Right hindlimb (tissue), 1 donor: Measurements from ENCODE around the gene BACE1-AS.
"Not testable (repeated sequence)": the region's sequence is repeated elsewhere in the genome, so short reads cannot be mapped to it uniquely, and the experiment has no call there.

Experiments
- DNase-seq: peaks from one replicate; pipeline ENCODE4 v3.0.0-alpha.2; 2018

The BACE1-AS gene

GRCh38 chr11:117290809-117291396, at the start of gene BACE1-AS:
BACE1-AS (plus strand) TSS chr11:117291346.
- no peak for DNase-seq

GRCh38 chr11:117248341-117248740, 42.8 kb upstream of the BACE1-AS start:
- no peak for DNase-seq

DNA sequence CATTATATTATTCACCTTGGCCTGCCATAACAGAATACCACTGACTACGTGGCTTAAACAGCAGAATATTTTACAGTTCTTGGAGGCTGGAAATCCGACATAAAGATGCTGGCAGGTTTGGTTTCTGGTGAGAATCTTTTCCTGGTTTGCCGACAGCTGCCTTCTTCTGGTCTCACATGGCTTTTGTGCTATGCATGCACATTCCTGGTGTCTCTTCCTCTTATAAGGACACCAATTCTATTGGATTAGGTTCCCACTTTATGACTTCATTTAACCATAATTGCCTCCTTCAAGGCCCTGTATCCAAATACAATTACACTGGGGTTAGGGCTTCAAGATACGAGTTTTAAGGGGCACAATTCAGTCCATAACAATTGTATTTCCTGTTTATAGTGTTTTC, 41.6 kb upstream of the BACE1-AS start:
- no peak for DNase-seq

GRCh38 chr11:117251506-117251905, 39.6 kb upstream of the BACE1-AS start:
- no peak for DNase-seq

- no peak for DNase-seq
Observed at GRCh38 chr11:117255966-117256365, 35.2 kb upstream of the BACE1-AS start.

DNA sequence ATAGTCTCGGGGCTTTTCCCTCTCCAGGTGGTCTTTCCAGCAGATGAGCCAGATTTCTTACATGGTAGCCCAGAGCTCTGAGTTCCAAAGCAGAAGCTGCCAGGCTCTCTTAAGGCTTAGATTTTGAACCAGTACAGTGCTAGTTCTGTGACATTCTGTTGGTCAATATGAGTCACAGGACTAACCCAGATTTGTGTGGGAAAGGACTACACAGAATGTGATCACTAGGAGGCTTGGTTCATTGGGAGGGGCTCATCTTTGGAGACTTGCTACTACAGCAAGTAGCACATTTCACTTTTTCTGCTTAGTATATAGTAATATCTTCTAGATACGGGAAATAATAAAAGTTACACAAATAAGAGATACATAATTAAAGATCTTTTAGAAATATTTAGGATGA, 34.6 kb upstream of the BACE1-AS start:
- DNase-seq = no peak

GRCh38 chr11:117258576-117258975, 32.6 kb upstream of the BACE1-AS start:
- no peak for DNase-seq

DNA sequence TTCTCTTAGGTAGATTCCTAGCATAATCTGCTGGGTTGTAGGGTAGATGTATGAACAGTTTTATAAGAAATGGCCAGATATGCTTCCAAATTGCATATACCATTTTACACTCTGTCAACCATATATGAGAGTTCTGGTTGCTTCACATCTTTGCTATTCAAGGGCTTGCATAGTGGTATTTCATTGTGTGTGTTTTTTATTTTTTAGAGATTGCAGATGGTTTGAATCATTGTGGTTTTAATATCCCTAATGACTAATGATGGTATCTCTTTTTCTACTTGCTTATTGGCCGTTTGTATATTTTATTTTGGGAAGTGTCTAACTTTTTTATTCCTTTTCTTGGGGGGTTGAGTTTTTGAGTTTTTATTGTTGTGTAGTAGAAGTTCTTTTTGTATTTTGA, 31.7 kb upstream of the BACE1-AS start:
- no peak for DNase-seq

DNA sequence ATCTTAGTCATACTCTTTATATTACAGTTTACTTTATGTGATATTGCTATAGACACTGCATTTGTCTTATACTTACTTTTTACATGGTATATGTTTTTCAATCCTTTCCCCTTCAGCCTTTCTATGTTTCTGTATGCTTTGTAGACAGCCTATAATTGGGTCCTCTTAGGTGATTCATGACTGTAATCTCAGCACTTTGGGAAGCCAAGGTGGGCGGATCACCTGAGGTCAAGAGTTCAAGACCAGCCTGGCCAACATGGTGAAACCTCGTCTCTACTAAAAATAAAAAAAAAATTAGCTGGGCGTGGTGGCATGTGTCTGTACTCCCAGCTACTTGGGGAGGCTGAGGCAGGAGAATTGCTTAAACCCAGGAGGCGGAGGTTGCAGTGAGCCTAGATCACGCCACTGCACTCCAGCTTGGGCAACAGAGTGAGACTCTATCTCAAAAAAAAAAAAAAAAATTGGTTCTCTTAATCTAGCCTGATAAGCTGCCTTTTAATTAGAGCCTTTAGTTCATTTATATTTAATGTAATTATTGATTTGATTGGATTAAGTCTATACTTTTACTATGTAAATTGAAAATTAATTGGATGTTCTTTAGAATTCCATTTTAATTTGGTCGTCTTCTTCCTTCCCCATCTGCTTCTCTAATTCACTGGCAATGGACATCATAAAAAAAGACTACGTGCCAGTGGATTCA, 26.4 kb upstream of the BACE1-AS start:
- DNase-seq = not testable (repeated sequence)

GRCh38 chr11:117265745-117266144, 25.4 kb upstream of the BACE1-AS start:
- no peak for DNase-seq

DNA sequence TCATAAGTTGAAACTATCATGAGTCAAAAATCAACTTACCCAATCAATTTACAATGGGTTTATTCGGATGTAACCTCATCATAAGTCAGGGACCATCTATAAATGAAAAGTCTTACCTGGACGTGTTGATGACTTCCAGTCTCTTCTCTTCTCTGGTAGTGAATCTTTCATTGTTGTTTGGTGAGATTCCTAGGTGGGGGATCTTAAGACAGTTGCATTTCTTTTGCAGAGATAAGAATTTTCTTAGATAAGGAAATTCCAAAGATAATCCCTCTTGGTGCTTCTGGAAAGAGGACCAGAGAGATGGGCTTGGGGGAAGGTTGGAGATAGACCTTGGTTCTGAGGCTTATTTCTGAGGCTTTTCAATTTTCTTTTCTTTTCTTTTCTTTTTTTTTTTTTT, 21.3 kb upstream of the BACE1-AS start:
- DNase-seq = no peak

DNA sequence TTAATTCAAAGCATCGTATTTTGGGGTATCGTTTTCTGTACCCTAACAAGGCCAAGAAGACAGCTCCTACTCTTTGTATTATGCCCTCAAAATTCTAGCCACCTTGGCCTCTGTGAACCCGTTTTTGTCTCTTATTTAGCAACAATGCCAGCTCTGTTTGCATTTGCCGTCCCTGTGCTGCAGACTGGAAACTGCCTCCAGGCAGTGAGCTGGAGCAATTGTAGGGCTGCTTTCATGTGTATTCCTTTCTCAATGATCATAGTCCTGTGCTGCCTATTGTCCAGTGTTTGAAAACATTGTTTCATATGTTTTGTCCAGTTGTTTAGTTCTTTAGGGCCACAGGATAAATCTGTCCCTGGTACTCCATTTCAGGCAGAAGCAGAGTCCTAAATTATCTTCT, 19.9 kb upstream of the BACE1-AS start:
- DNase-seq = no peak

DNA sequence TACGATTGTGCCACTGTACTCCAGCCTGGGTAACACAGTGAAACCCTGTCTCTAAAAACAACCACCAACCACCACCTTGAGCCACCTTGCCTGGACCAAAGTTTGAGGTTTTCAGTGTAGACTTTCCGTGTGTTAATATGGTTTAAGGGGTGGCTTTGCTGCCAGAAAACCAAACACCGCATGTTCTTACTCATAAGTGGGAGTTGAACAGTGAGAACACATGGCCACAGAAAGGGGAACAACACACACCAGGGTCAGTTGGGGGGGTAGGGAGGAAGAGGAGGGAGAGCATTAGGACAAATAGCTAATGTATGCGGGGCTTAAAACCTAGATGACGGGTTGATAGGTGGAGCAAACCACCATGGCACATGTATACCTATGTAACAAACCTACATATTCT, 19.0 kb upstream of the BACE1-AS start:
- DNase-seq = not testable (repeated sequence)

GRCh38 chr11:117273550-117274289, 17.4 kb upstream of the BACE1-AS start:
- DNase-seq = no peak

DNA sequence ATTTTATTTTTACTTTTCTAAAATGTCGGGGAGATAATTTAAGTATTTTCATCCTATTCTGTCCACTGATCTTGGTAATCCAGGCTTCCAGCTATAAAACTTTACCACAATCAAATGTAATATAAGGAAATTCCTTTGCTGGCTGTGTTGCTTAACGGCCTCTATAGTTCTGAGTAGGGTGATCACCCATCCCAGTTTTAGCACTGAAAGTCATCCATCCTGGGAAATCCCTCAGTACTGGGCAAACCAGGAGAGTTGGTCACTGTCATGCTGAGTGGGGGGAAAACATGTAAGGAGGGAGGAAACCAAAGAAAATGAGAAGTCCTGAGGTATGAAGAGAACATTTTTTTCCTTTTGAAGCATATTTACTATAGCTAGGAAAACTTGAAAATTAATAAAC, 12.8 kb upstream of the BACE1-AS start:
- DNase-seq = no peak

DNA sequence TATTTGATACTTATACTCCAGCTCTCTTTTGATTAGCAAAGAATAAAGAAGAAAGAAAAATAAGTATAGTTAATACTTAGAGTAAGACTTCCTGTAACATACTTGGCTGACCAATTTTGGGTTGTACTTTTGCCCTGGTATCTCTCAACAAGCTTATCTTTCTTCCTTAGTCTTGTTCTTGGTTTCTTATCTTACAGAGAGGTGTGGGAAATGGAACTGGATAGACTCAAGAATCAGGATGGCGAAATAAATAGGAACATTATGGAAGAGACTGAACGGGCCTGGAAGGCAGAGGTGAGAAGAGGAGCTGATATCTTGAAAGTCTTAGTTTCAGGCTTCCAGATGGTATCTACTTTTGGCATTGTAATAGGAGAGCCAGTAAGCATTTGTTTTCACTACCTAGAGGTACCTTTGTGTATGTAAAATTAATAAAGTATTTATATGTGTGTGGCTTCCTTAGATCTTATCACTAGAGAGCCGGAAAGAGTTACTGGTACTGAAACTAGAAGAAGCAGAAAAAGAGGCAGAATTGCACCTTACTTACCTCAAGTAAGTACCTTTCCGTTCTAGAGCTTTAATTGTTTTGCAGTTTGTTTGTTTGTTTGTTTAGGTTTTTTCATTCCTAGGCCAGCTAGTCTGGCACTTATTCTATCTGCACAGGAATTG, 11.3 kb upstream of the BACE1-AS start:
- no peak for DNase-seq

DNA sequence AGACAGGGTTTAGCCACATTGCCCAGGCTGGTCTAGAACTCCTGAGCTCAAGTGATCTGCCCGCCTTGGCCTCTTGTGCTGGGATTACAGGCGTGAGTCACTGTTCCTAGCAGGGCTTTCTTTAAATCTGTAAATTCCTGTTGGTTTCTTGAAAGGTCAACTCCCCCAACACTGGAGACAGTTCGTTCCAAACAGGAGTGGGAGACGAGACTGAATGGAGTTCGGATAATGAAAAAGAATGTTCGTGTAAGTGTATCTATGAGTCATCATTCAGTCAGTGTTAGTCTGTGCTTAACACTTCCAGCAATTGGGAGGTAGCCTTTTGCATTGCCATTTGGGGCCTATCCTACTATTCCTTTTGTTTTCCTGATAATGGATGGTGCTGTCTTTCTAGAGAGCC, 10.0 kb upstream of the BACE1-AS start:
- no peak for DNase-seq

- no peak for DNase-seq
Observed at GRCh38 chr11:117281869-117282268, 9.3 kb upstream of the BACE1-AS start.

- DNase-seq = no peak
Observed at GRCh38 chr11:117282956-117283355, 8.2 kb upstream of the BACE1-AS start.

DNA sequence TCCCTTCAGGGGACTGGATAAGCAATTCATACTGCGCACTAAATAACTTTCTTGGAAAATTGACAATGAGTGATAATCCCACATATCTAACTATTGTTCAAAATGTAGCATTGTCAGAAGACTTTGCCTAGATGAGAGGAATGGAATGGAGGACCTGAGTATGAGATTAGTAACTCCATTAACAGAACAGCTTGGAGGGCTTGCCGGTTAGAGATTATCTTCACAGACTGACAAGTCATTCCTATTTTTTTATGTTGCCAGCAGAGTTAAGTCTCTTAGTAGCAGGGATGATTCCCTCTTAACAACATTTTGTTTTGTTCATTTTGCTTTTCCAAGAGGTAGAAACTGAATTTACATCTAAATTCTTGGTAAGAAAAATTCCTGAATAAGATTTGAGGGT, 7.1 kb upstream of the BACE1-AS start:
- DNase-seq = no peak

DNA sequence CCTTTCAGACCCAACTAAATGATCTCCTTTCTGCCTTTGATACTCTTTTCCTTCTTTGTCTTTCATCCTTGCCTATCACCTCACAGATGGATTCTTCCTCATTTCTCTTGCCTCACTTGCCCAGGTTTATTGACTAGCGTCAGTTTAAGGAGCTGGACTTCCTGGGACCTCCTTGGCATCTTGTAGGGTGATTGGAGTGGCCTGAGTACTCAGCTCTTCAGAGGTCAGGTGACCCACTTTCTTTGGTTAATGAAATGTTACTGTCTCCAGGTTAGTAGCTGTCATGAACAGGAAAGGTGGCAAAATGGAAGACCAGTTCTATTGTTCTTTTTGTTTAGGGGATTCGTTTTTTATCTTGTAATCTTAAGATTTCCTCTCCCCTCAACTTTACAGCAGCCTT, 4.6 kb upstream of the BACE1-AS start:
- no peak for DNase-seq

DNA sequence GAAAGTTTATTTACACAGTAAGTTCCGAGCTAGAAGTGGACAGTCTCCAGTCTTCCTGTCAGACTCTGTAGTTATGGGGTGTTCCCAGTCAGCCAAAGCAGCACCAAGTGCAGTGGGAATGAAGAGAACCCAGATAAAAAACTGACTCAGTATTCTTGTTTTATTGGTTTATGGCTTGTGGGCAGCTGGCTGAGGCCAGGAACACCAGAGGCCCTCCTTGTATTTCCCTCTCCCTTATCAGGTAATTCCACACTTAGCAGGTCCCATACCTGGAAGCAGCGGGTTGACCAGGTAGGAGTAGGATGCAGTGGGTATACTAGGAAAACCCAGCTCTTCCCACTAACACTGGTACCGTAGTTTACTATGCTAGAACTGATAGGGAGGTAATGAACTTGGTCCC, 3.5 kb upstream of the BACE1-AS start:
- no peak for DNase-seq

DNA sequence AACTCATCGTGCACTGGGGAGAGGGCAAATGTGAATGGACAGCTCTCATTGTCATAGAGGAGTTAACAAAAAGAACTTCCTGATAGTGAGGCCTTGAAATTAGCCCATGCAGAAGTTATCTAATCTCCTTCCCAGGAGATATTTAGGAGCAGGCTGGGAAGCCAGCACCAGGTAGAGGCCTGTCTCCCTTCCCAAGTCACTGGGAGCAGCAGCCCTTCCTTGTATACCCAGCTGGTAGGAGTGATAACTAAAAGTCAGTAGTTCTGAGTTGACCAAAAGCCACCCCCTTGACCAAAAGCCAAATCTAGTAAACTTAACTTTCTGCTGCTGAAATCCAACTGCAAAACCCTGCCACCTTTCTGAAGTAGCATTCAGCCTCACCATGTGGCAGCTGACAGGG, 1.4 kb upstream of the BACE1-AS start:
- DNase-seq = no peak

- no peak for DNase-seq
Observed at GRCh38 chr11:117292616-117293015, 1.5 kb downstream of the BACE1-AS start.
